Astrocyte (in vitro differentiated cells and primary cell): ENCODE measurements around the gene EED. TPM values are rescaled to one million over a fixed set of nuclear protein-coding genes. Genes with fewer than 3 reads are reported as not detected.

Experiments used
- DNase-seq: peaks from one replicate; pipeline ENCODE4 v3.0.0-alpha.2; 2010; ENCODE audit warnings: low read depth
- FAIRE-seq: peaks from 2 replicates; lab custom pipeline; 2011; peaks lifted over from hg19 to GRCh38; lab: Jason Lieb, UNC
- H2AFZ ChIP-seq: 2 replicates; pipeline ENCODE4 v1.6.0; 2012; ENCODE audit warnings: low read depth, low read length, inconsistent platforms
- H3K27ac ChIP-seq: 2 replicates; pipeline ENCODE4 v1.5.1; 2011; ENCODE audit warnings: low read depth, low read length, inconsistent platforms
- H3K27me3 ChIP-seq: 2 replicates; pipeline ENCODE4 v1.6.0; 2011; ENCODE audit warnings: low read length, inconsistent platforms; ENCODE audit not compliant: insufficient read depth
- H3K36me3 ChIP-seq: 2 replicates; pipeline ENCODE4 v1.5.1; 2011; ENCODE audit warnings: low read length, inconsistent platforms; ENCODE audit not compliant: insufficient read depth
- H3K4me1 ChIP-seq: 2 replicates; pipeline ENCODE4 v1.5.1; 2011; ENCODE audit warnings: low read length, inconsistent platforms; ENCODE audit not compliant: insufficient read depth
- H3K4me2 ChIP-seq: 2 replicates; pipeline ENCODE4 v1.6.0; 2012; ENCODE audit warnings: low read length, inconsistent platforms
- H3K4me3 ChIP-seq: 2 replicates; pipeline ENCODE4 v1.5.1; 2011; ENCODE audit warnings: low read depth, mild to moderate bottlenecking, low read length, inconsistent platforms; ENCODE audit not compliant: insufficient read depth
- H3K79me2 ChIP-seq: 2 replicates; pipeline ENCODE4 v1.6.0; 2012; ENCODE audit warnings: mild to moderate bottlenecking, low read length, inconsistent platforms; ENCODE audit not compliant: insufficient read depth
- H3K9ac ChIP-seq: 2 replicates; pipeline ENCODE4 v1.6.0; 2012; ENCODE audit warnings: mild to moderate bottlenecking, low read length, inconsistent platforms
- H3K9me3 ChIP-seq: 2 replicates; pipeline ENCODE4 v1.5.1; 2012; ENCODE audit warnings: low read depth, mild to moderate bottlenecking, low read length, inconsistent platforms; ENCODE audit not compliant: insufficient read depth
- H4K20me1 ChIP-seq: 2 replicates; pipeline ENCODE4 v1.6.0; 2012; ENCODE audit warnings: low read length, inconsistent platforms; ENCODE audit not compliant: insufficient read depth
- H3K27ac Mint-ChIP-seq: one replicate; pipeline ENCODE4 v1.8.0; 2021; ENCODE audit warnings: mild to moderate bottlenecking, mixed read lengths; ENCODE audit not compliant: unreplicated experiment
- H3K27me3 Mint-ChIP-seq: one replicate; pipeline ENCODE4 v1.8.0; 2021; ENCODE audit warnings: low read depth, mixed read lengths; ENCODE audit not compliant: unreplicated experiment
- H3K36me3 Mint-ChIP-seq: one replicate; pipeline ENCODE4 v1.8.0; 2021; ENCODE audit warnings: low read depth, mixed read lengths; ENCODE audit not compliant: unreplicated experiment
- H3K4me1 Mint-ChIP-seq: one replicate; pipeline ENCODE4 v1.8.0; 2021; ENCODE audit warnings: low read depth, mixed read lengths; ENCODE audit not compliant: unreplicated experiment
- H3K4me3 Mint-ChIP-seq: one replicate; pipeline ENCODE4 v1.8.0; 2021; ENCODE audit warnings: mild to moderate bottlenecking, moderate library complexity, mixed read lengths; ENCODE audit not compliant: unreplicated experiment
- H3K9me3 Mint-ChIP-seq: one replicate; pipeline ENCODE4 v1.8.0; 2021; ENCODE audit warnings: mild to moderate bottlenecking, mixed read lengths; ENCODE audit not compliant: unreplicated experiment
- CTCF ChIP-seq: IDR thresholded peaks from 2 replicates; pipeline ENCODE4 v1.5.1; 2011; ENCODE audit warnings: low read depth, mild to moderate bottlenecking, inconsistent platforms, low read length, moderate library complexity; ENCODE audit not compliant: insufficient read depth
- EZH2 ChIP-seq: IDR thresholded peaks from 2 replicates; pipeline ENCODE4 v1.6.1; 2012; ENCODE audit warnings: mild to moderate bottlenecking, low read length, inconsistent platforms; ENCODE audit not compliant: insufficient read depth
- total RNA-seq: library from RNA; stranded (reverse); gene quantifications from 2 replicates; pipeline ENCODE4 v1.2.1, GENCODE V29; 2021

Gene EED
- total RNA-seq, 1 donor from 2014 or later = 23.4 TPM

GRCh38 chr11:86248609-86249008 lies 4.1 kb downstream of the EED start:
- no peaks in the 10 kb centered on the region for H3K36me3 Mint-ChIP-seq
- DNase-seq = no peak
- no peaks in the 10 kb centered on the region for H3K9me3 Mint-ChIP-seq
- H3K36me3 ChIP-seq = peaks cover 2% of the 10 kb centered on the region
- no peaks in the 10 kb centered on the region for H3K27me3 Mint-ChIP-seq
- peaks cover 19% of the 10 kb centered on the region for H3K4me1 Mint-ChIP-seq
- H3K4me2 ChIP-seq = no peak overlapping the region
- H3K9me3 ChIP-seq = no peaks in the 10 kb centered on the region
- peak overlapping the region; percentile 15 for H3K4me3 Mint-ChIP-seq
- no peaks in the 10 kb centered on the region for H3K27me3 ChIP-seq
- peaks cover 51% of the 10 kb centered on the region for H4K20me1 ChIP-seq
- no peak overlapping the region for H3K27ac ChIP-seq
- FAIRE-seq = no peak
- H3K9ac ChIP-seq = no peak overlapping the region
- H3K4me1 ChIP-seq = peaks cover 10% of the 10 kb centered on the region
- TF ChIP-seq EZH2 (no peak), CTCF (no peak)
- H3K79me2 ChIP-seq = peaks cover 85% of the 10 kb centered on the region
- H3K4me3 ChIP-seq = no peak overlapping the region
- no peak overlapping the region for H3K27ac Mint-ChIP-seq
- H2AFZ ChIP-seq = no peak overlapping the region

GRCh38 chr11:86249307-86250098 lies 5.0 kb downstream of the EED start:
- H3K79me2 ChIP-seq = peaks cover 89% of the 10 kb centered on the region
- DNase-seq (no peak), FAIRE-seq (no peak)
- H3K27ac ChIP-seq = no peak overlapping the region
- TF ChIP-seq CTCF = no peak
- TF ChIP-seq EZH2 = no peak
- H3K36me3 ChIP-seq = peaks cover 2% of the 10 kb centered on the region
- Mint-ChIP-seq H3K36me3 (no peaks in the 10 kb centered on the region), H3K9me3 (no peaks in the 10 kb centered on the region), H3K27ac (no peak overlapping the region), H3K4me1 (peaks cover 19% of the 10 kb centered on the region), H3K4me3 (no peak overlapping the region), H3K27me3 (no peaks in the 10 kb centered on the region)
- no peak overlapping the region for H3K4me3 ChIP-seq
- H3K27me3 ChIP-seq = no peaks in the 10 kb centered on the region
- H3K9me3 ChIP-seq = no peaks in the 10 kb centered on the region
- peaks cover 51% of the 10 kb centered on the region for H4K20me1 ChIP-seq
- H3K4me1 ChIP-seq = peaks cover 5% of the 10 kb centered on the region
- H3K4me2 ChIP-seq = no peak overlapping the region
- no peak overlapping the region for H3K9ac ChIP-seq
- H2AFZ ChIP-seq = no peak overlapping the region

GRCh38 chr11:86251345-86251744 lies 6.8 kb downstream of the EED start:
- no peak overlapping the region for H3K4me2 ChIP-seq

More at GRCh38 chr11:86251345-86251744, 6.8 kb downstream of the EED start:
- peaks cover 3% of the 10 kb centered on the region for H3K36me3 ChIP-seq
- H2AFZ ChIP-seq = no peak overlapping the region
- FAIRE-seq (no peak), DNase-seq (no peak)
- Mint-ChIP-seq H3K36me3 (no peaks in the 10 kb centered on the region), H3K4me1 (peaks cover 17% of the 10 kb centered on the region), H3K4me3 (no peak overlapping the region), H3K27ac (no peak overlapping the region), H3K9me3 (no peaks in the 10 kb centered on the region), H3K27me3 (no peaks in the 10 kb centered on the region)
- H3K27me3 ChIP-seq = no peaks in the 10 kb centered on the region
- no peak overlapping the region for H3K9ac ChIP-seq
- TF ChIP-seq EZH2 = no peak
- no peak for TF ChIP-seq CTCF
- H3K4me3 ChIP-seq = no peak overlapping the region
- peaks cover 93% of the 10 kb centered on the region for H3K79me2 ChIP-seq
- peaks cover 44% of the 10 kb centered on the region for H4K20me1 ChIP-seq
- H3K27ac ChIP-seq = no peak overlapping the region
- no peaks in the 10 kb centered on the region for H3K9me3 ChIP-seq
- no peaks in the 10 kb centered on the region for H3K4me1 ChIP-seq
